GM12874 (cell line): ENCODE data around the gene TAF3.

Source experiments
- TF ChIP-seq, protein P1 (sequence below): IDR thresholded peaks from 2 replicates; pipeline ENCODE4 v1.5.1; 2011; ENCODE audit warnings: low read depth, mild to moderate bottlenecking, control low read depth, low read length, moderate library complexity; ENCODE audit not compliant: insufficient read depth

TAF3 gene

DNA sequence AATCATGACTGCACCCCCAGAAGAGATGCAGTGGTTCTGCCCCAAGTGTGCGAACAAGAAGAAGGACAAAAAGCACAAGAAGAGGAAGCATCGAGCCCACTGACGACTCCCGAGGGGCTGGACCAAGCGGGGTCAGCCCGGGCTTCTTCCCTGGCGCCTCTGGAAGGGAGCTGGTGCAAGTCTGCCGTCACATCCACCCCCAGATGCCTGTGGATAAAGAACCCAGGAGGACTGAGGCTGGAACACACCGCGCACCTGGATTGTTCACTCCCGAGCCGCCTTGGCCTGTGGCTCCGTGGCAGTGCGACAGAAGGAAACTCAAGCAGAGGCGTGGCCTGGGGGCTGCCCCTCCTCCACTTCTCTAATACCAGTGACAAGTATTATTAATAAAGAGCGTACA is 196.3 kb downstream of the TAF3 start:
- TF ChIP-seq, protein P1, sequence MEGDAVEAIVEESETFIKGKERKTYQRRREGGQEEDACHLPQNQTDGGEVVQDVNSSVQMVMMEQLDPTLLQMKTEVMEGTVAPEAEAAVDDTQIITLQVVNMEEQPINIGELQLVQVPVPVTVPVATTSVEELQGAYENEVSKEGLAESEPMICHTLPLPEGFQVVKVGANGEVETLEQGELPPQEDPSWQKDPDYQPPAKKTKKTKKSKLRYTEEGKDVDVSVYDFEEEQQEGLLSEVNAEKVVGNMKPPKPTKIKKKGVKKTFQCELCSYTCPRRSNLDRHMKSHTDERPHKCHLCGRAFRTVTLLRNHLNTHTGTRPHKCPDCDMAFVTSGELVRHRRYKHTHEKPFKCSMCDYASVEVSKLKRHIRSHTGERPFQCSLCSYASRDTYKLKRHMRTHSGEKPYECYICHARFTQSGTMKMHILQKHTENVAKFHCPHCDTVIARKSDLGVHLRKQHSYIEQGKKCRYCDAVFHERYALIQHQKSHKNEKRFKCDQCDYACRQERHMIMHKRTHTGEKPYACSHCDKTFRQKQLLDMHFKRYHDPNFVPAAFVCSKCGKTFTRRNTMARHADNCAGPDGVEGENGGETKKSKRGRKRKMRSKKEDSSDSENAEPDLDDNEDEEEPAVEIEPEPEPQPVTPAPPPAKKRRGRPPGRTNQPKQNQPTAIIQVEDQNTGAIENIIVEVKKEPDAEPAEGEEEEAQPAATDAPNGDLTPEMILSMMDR, result no peak

DNA sequence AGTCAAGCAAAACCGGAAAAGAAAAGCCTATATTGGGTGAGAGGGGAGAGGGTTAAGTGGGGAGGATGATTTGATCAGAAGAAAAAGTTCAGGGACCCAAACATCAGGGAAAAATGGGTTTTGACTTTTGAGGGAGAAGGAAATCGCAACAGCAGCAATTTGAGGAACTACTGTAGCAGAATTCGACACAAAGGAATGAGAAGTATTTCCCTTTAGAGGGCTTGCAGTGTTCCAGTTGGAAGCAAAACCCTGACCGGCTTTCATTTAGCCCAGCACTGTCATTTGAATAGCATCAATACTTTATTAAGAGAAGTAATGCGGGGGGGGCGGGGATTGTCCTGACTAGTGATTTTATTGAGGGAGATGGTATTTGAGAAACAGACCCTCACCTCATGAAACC is 199.0 kb downstream of the TAF3 start:
- TF ChIP-seq, protein P1, result no peak

DNA sequence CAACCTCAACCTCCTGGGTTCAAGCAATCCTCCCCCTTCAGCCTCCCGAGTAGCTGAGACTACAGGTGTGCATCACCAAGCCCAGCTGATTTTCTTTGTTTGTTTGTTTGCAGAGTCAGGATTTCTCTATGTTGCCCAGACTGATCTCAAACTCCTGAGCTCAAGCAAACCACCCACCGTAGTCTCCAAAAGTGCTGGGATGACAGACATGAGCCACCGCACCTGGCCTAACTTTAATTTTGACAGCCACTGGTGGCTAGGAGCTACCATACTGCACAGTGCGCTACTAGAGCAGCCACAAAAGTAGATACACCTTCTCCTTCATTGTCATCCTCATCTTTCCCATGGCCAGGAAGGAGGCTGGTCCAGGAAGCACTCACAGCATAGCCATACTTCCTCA is 205.0 kb downstream of the TAF3 start:
- TF ChIP-seq, protein P1, result no peak

DNA sequence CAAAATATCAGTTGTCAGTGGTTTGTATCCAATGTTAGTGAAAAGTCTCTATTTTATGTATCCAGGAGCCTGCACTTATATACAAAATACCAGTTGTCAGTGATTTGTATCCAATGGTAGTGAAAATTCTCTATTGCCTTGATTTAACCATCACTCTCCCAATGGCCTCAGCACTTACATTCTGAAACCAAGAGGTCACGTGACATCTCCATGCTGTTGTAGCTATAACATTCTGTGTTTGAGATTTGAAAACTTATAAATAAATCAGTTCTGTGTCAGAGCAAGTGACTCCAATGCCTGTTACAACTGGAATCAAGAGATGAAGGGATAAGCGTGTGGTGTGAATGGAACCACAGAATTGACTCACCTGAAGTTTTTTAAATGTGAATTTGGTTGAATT is 205.5 kb downstream of the TAF3 start:
- TF ChIP-seq, protein P1, result no peak

DNA sequence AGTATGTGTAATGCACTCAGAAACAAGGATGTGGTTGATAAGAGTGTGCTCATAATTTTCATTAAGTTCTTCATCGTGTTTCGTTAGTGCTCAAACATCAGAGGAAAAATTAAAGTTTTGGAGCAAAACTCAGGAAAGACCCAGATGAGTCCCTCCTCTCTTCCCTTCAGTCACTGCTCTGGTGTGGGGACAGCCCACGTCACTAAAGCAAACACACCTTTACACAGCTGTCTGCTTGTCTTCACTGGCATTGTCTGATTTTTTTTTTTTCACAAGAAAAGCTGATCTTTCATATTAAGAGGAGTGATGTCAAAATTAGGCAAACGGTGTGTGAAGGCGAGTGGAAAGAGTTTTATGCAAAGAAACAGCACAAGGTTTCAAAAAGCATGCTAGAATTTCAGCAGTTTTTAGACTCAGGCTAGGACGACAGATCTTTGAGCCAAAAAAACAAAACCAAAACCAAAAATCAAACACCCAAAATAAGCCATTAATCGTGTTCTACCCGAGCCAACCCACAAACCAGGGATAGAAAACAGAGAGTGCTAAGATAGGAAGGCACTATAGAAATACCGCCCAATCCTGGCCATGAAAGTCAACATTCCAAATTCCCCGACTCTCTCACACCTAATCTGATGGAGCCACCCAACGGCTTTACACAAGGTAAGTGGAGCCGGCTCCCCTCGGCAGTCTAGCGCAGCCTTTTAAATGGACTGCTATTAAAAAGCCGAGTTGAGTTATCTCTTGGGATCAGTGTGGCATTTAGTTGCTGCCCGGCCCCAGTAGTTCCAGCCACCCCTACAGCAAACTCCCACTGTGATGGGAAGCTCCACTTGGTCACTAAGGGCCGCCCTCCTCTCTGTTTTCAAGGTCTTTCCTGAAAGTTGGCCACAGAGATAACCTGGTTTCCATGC is 208.3 kb downstream of the TAF3 start:
- TF ChIP-seq, protein P1, result no peak

DNA sequence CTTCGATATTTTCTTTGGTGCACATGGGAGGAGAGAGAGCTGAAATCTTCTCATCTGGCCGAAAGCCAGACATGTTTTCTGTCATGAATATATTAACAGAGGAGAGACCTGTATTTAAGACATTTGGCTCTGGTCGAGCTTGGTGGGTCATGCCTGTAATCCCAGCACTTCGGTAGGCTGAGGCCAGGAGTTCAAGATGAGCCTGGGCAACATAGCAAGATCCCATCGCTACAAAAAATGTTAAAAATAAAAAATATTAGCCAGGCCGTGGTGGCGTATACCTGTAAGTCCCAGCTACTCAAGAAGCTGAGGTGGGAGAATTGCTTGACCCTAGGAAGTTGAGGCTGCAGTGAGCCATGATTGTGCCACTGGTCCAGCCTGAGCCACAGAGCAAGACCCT is 214.3 kb downstream of the TAF3 start:
- TF ChIP-seq, protein P1, result no peak

DNA sequence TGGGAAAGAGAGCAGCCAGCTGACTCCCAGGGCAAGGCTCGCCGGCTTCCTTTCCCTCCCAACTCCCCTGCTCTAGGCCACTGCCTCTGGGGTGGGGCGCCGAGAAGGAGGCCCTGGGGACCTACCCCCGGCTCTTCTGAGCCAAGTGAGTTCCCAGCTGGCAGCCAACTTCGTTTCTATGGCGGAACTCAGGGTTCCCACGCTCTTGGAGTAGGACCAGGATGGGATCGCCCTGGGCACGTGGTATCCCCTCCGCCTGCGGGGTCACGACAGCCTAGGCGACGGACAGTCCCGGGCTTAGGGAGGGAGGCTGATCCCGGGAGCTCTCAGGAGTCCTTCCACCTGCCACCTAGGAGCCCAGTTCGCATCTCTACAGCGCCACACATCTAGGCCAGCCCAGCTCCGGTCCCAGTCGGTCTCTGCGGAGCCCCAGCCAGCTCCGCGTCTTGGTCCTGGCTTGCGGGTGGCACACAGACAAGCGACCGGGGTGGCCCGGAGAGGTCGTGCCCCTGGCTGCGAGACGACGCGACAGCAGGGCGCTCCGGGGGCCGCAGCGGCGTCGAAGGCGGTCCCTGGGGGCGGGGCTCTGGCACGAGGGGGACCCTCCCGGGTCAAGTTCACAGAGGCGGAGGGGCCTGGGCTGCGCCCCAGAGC is 215.6 kb downstream of the TAF3 start:
- TF ChIP-seq, protein P1, result no peak
